Osteocyte (in vitro differentiated cells): ENCODE data around the gene SUPT20H. TPM values are rescaled to one million over a fixed set of nuclear protein-coding genes. Genes with fewer than 3 reads are reported as not detected.

ENCODE experiments used
- DNase-seq: peaks from one replicate; pipeline ENCODE4 v3.0.0; 2021; ENCODE audit warnings: mixed read lengths; ENCODE audit not compliant: unreplicated experiment; ENCODE audit errors: extremely low spot score
- H3K27ac Mint-ChIP-seq: one replicate; pipeline ENCODE4 v1.8.0; 2021; ENCODE audit warnings: mild to moderate bottlenecking, mixed read lengths; ENCODE audit not compliant: unreplicated experiment
- H3K27me3 Mint-ChIP-seq: one replicate; pipeline ENCODE4 v1.8.0; 2021; ENCODE audit warnings: mixed read lengths; ENCODE audit not compliant: unreplicated experiment
- H3K36me3 Mint-ChIP-seq: one replicate; pipeline ENCODE4 v1.8.0; 2021; ENCODE audit warnings: mixed read lengths; ENCODE audit not compliant: unreplicated experiment
- H3K4me1 Mint-ChIP-seq: one replicate; pipeline ENCODE4 v1.8.0; 2021; ENCODE audit warnings: mixed read lengths; ENCODE audit not compliant: unreplicated experiment
- H3K4me3 Mint-ChIP-seq: one replicate; pipeline ENCODE4 v1.8.0; 2021; ENCODE audit warnings: mild to moderate bottlenecking, moderate library complexity, mixed read lengths; ENCODE audit not compliant: unreplicated experiment
- H3K9me3 Mint-ChIP-seq: one replicate; pipeline ENCODE4 v1.8.0; 2021; ENCODE audit warnings: mixed read lengths; ENCODE audit not compliant: unreplicated experiment
- total RNA-seq: library from RNA; stranded (reverse); gene quantifications from 2 replicates; pipeline ENCODE4 v1.2.1, GENCODE V29; 2021
- TF ChIP-seq, protein P1 (sequence below): fragments of 200-600 bp; sonication (generic); IDR thresholded peaks from 2 replicates; pipeline ENCODE4 v1.5.0; 2021; ENCODE audit warnings: antibody characterized with exemption, mild to moderate bottlenecking, moderate library complexity

The SUPT20H gene
- total RNA-seq, 1 donor from 2014 or later = 65.4 TPM

GRCh38 chr13:37087486-37087885, 28.0 kb upstream of the SUPT20H start:
- DNase-seq = no peak
- Mint-ChIP-seq H3K4me3 (no peak overlapping the region), H3K27ac (no peak overlapping the region), H3K4me1 (no peaks in the 10 kb centered on the region), H3K36me3 (no peaks in the 10 kb centered on the region), H3K9me3 (no peaks in the 10 kb centered on the region), H3K27me3 (no peaks in the 10 kb centered on the region)
- TF ChIP-seq, protein P1, sequence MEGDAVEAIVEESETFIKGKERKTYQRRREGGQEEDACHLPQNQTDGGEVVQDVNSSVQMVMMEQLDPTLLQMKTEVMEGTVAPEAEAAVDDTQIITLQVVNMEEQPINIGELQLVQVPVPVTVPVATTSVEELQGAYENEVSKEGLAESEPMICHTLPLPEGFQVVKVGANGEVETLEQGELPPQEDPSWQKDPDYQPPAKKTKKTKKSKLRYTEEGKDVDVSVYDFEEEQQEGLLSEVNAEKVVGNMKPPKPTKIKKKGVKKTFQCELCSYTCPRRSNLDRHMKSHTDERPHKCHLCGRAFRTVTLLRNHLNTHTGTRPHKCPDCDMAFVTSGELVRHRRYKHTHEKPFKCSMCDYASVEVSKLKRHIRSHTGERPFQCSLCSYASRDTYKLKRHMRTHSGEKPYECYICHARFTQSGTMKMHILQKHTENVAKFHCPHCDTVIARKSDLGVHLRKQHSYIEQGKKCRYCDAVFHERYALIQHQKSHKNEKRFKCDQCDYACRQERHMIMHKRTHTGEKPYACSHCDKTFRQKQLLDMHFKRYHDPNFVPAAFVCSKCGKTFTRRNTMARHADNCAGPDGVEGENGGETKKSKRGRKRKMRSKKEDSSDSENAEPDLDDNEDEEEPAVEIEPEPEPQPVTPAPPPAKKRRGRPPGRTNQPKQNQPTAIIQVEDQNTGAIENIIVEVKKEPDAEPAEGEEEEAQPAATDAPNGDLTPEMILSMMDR = no peak

DNA sequence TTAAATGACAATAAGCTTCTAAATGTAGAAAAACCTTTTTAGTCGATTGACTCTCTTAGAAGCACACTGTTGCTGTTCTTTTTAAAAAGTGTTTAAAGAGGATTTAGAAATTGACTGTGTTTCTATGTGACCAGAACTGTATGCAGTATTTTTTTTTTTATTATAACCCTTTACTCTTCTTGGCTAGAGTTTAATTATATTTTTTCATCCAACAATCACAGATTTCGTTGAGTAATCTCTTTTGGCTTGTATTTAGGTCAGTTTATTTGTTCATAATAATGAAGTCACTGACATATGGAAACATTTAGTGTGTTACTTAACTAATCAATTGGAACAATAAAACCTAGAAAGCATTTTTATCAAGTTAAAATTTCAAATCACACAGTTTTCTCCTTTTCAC, 26.1 kb upstream of the SUPT20H start:
- Mint-ChIP-seq H3K27ac (no peak overlapping the region), H3K27me3 (no peaks in the 10 kb centered on the region), H3K36me3 (no peaks in the 10 kb centered on the region), H3K9me3 (no peaks in the 10 kb centered on the region), H3K4me1 (no peaks in the 10 kb centered on the region), H3K4me3 (no peak overlapping the region)
- TF ChIP-seq, protein P1 = no peak
- DNase-seq = no peak

DNA sequence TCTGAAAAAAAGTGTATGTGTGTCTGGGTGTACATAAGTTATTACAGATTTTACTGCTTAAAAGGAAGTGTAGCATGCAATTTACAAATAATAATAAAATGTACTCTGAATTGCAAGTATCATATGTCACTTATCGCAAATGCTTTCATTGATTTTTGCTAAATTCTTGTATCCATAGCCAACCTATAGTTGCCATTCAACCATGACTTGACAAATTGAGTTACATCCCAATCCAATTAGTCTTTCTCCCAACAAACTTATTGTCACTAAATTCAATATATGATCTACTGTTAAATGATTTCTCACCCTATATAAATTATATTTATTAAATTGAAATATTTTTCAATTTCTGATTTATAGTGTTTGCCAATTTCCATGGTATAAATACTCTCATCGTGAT, 17.3 kb upstream of the SUPT20H start:
- Mint-ChIP-seq H3K9me3 (no peaks in the 10 kb centered on the region), H3K27me3 (no peaks in the 10 kb centered on the region), H3K27ac (no peak overlapping the region), H3K4me3 (no peak overlapping the region), H3K4me1 (no peaks in the 10 kb centered on the region), H3K36me3 (no peaks in the 10 kb centered on the region)
- TF ChIP-seq, protein P1 = no peak
- no peak for DNase-seq

DNA sequence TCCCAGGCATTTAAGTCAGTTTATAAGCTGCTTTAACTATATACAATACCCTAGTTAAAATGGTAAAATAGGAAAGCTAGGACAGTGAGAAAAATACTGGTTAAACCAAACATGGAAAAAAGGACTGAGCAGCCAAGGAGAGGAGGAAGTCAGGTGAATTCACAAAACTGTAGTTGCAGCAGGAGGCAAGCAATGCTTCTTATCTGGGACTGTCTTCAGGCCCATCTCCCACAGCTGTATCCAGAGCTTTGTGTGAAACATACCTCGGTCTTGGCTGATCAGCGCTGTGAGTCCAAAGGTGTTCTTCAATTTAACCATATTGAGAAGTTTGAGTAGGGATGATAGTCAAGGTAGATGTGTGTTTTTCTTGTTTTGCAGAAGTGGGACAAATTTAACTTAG, 15.7 kb upstream of the SUPT20H start:
- H3K36me3 Mint-ChIP-seq = no peaks in the 10 kb centered on the region
- TF ChIP-seq, protein P1 = no peak
- no peaks in the 10 kb centered on the region for H3K27me3 Mint-ChIP-seq
- H3K9me3 Mint-ChIP-seq = no peaks in the 10 kb centered on the region
- H3K4me1 Mint-ChIP-seq = no peaks in the 10 kb centered on the region
- no peak overlapping the region for H3K4me3 Mint-ChIP-seq
- no peak overlapping the region for H3K27ac Mint-ChIP-seq
- DNase-seq = no peak

DNA sequence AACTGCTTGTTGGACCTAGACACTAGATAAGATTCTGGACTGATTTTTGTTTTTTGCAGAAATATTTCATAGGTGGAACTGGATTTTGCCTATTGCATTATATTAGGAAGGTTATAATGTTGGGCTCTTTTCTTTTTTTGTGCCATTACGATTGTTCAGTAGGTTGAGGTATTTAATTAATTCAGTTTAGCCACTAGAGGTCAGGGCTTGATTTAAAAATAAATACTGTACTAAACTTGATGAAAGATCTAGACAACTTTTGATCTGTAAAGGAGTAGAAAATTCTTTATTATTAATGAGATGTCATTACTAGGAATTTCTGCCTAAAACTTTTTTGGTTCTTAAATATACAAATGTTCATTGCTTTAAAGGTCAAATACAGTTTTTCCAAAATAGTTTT, 15.2 kb upstream of the SUPT20H start:
- Mint-ChIP-seq H3K4me1 (no peaks in the 10 kb centered on the region), H3K4me3 (no peak overlapping the region), H3K36me3 (no peaks in the 10 kb centered on the region), H3K27ac (no peak overlapping the region), H3K27me3 (no peaks in the 10 kb centered on the region), H3K9me3 (no peaks in the 10 kb centered on the region)
- TF ChIP-seq, protein P1 = peak; percentile 54
- DNase-seq = no peak
